Thymus (tissue), 11 donors: Measurements from ENCODE around the gene EXOC3. TPM values are rescaled to one million over a fixed set of nuclear protein-coding genes. Genes with fewer than 3 reads are reported as not detected.
"Not testable (repeated sequence)": the region's sequence is repeated elsewhere in the genome, so short reads cannot be mapped to it uniquely, and the experiment has no call there.

Experiments used
- DNase-seq, 9 donors: peaks; one replicate each; pipeline ENCODE4 v3.0.0-alpha.2; 2013; ENCODE audit warnings: low spot score in 9 of 9, low read depth in 6 of 9, missing footprints in 1 of 9
- H3K27ac ChIP-seq, 2 donors: one replicate each; pipeline ENCODE4 v1.5.1; 2013; ENCODE audit warnings: control low read depth in 1 of 2, low read depth in 1 of 2, low read length in 1 of 2, mild to moderate bottlenecking in 1 of 2, moderate library complexity in 1 of 2
- H3K27me3 ChIP-seq, 2 donors: one replicate each; pipeline ENCODE4 v1.5.1; 2013; ENCODE audit warnings: low read length in 1 of 2; ENCODE audit not compliant: control insufficient read depth in 2 of 2, insufficient read depth in 1 of 2
- H3K36me3 ChIP-seq, 2 donors: one replicate each; pipeline ENCODE4 v1.5.1; 2013; ENCODE audit warnings: low read length in 1 of 2, mild to moderate bottlenecking in 1 of 2, moderate library complexity in 1 of 2; ENCODE audit not compliant: control insufficient read depth in 2 of 2, insufficient read depth in 2 of 2
- H3K4me1 ChIP-seq, 2 donors: one replicate each; pipeline ENCODE4 v1.5.1; 2013; ENCODE audit warnings: low read length in 2 of 2; ENCODE audit not compliant: control insufficient read depth in 2 of 2, insufficient read depth in 2 of 2
- H3K4me3 ChIP-seq, 2 donors: one replicate each; pipeline ENCODE4 v1.5.1; 2013; ENCODE audit warnings: low read length in 2 of 2, control low read depth in 1 of 2, mild to moderate bottlenecking in 1 of 2
- H3K9me3 ChIP-seq, 2 donors: one replicate each; pipeline ENCODE4 v1.5.1; 2013; ENCODE audit warnings: low read length in 1 of 2, mild to moderate bottlenecking in 1 of 2; ENCODE audit not compliant: control insufficient read depth in 2 of 2, insufficient read depth in 1 of 2
- whole genome bisulfite sequencing: extraction: QIAGEN DNeasy Blood & Tissue Kit; methylation state at CpG from one replicate; pipeline ENCODE4 v1.1.7; 2013; 5-methylcytosine and 5-hydroxymethylcytosine counted together
- polyA plus RNA-seq: library from polyadenylated mRNA; stranded (reverse); fragments of 200-250 nt; gene quantifications from one replicate; pipeline ENCODE4 v1.2.3, GENCODE V29; 2013
- total RNA-seq: library from RNA; stranded (reverse); fragments of 120-200 nt; gene quantifications from one replicate; pipeline ENCODE4 v1.2.4, GENCODE V29; 2013
- donor health status: healthy.

EXOC3 gene
- total and polyA plus RNA-seq, 2 donors = 27.2 to 60.0 TPM

DNA sequence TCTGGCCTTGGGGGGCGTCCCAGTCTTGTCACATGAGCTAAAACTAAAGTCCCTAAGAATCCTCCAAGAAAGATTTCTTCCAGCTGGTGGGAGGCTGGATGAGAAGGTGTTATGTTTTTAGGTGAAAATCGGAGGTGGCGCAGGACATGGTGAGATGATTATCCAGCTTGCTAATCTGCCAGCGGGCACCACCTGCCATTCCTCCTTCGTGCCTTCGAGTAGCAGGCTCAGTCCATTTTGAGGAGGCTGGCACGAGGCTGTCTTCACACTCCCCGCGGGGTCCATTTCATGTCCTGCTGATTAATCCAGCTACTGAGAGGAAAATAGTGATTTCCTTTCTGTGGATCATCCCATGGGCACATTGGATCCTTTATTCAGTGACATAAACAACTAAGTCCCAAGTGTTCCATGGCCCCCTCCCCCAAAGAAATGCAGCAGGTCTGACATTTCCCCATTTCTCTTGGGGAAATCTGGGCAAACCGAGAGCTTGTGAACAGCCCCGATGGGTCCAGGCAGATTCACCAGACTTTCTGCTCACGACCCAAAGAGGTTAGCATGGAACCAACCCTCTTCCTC is 38.2 kb upstream of the EXOC3 start:
- no peak for DNase-seq

DNA sequence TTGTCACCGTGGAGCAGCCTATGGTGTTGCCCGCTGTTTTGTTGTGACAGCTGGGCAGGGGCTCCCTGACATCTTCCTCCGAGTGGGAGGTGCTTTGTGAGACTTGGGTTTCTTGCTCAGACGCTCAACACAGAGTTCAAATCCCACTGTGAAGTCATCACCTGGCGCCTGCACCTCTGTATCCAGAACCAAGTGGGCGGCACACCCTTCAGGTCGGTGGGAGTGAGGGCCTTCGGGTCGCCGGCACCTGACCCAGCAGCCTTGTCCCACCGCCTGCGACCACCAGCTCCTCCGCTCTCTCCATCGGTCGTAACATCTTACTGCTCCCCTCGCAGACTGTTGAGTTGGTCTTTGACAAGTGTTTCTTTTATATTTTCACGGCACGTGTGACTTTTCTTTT is 37.6 kb upstream of the EXOC3 start:
- no peak overlapping the region for H3K27ac ChIP-seq
- no peaks in the 10 kb centered on the region for H3K36me3 ChIP-seq
- H3K9me3 ChIP-seq = no peaks in the 10 kb centered on the region
- WGBS = 93% methylated on average over 18 of the region's 18 CpGs
- DNase-seq = no peak
- peaks cover 0 to 3% of the 10 kb centered on the region in 2 donors for H3K4me1 ChIP-seq
- H3K27me3 ChIP-seq = peaks cover 2 to 7% of the 10 kb centered on the region in 2 donors
- H3K4me3 ChIP-seq = no peak overlapping the region

More for the DNA sequence above, 38.2 kb upstream of the EXOC3 start:
- Histone ChIP-seq H3K27me3 (peaks cover 4 to 13% of the 10 kb centered on the region in 2 donors), H3K4me1 (peaks cover 3 to 9% of the 10 kb centered on the region in 2 donors), H3K9me3 (no peaks in the 10 kb centered on the region), H3K36me3 (no peaks in the 10 kb centered on the region), H3K27ac (no peak overlapping the region), H3K4me3 (no peak overlapping the region)
- 97% methylated on average over 12 of the region's 12 CpGs for WGBS

DNA sequence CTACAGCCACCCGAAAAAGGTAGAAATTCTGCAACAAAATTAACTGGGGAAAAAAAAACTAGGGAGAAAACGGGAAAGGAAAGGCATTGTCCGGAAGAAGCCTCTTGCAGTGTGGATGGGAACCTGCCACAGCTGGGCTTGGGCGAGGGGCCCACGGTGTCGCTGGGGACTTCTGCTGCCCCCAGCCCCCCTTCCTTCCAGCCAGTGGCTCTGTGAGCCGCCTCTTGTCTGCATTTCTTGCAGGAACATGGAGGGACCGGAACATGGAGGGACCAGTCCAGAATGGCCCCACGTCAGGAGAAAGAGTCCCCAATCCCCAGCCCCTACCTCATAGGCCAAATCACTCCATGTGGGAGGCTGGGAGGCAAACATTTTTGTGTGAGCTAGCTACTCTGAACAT is 36.9 kb upstream of the EXOC3 start:
- Histone ChIP-seq H3K27me3 (peaks cover 2 to 4% of the 10 kb centered on the region in 2 donors), H3K9me3 (no peaks in the 10 kb centered on the region), H3K4me3 (no peak overlapping the region), H3K27ac (no peak overlapping the region), H3K36me3 (no peaks in the 10 kb centered on the region), H3K4me1 (peaks cover 0 to 3% of the 10 kb centered on the region in 2 donors)
- no peak for DNase-seq
- 96% methylated on average over 9 of the region's 9 CpGs for WGBS

DNA sequence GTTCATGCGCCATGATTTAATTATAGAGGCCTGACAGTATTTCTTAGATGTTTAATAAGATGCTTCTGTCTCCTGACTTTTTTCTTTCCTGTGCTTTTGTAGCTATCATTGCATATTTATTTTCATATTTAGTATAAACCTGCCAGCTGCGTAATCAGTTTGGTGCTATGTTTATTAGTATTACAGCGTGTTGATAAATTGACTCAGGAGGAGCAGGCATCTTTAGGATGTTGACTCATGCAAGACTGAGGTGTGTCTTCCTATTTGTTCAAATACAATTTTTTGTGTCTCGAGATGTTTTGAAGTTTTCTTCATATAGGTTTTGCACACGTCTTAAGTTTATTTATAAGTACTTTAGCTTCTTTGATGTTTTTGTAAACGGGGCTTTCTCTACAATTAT is 35.9 kb upstream of the EXOC3 start:
- Histone ChIP-seq H3K27ac (no peak overlapping the region), H3K36me3 (no peaks in the 10 kb centered on the region), H3K4me1 (peaks cover 0 to 3% of the 10 kb centered on the region in 2 donors), H3K4me3 (no peak overlapping the region), H3K9me3 (no peaks in the 10 kb centered on the region), H3K27me3 (no peaks in the 10 kb centered on the region)
- no peak for DNase-seq
- 86% methylated on average over 6 of the region's 6 CpGs for WGBS

DNA sequence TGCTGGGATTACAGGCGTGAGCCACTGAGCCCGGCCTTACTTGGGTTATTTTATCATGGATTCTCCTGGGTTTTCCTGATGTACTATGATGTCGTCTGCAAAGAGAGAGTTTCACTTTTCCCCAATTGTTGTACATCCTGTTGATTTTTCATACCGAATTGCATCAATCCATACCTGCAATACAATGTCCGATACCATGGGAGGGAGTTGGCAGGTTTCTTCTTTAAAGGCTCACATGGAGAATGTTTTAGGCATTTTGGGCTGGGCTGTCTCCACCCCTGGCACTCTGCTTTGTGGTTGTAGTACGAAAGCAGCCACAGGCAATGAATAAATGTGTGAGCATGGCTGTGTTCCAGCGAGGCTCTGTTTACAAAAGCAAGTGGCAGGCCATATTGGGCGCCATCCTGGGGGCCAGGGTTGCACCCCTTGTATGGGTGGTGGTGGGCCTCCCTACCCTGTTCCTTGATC is 35.1 kb upstream of the EXOC3 start:
- no peak for DNase-seq

DNA sequence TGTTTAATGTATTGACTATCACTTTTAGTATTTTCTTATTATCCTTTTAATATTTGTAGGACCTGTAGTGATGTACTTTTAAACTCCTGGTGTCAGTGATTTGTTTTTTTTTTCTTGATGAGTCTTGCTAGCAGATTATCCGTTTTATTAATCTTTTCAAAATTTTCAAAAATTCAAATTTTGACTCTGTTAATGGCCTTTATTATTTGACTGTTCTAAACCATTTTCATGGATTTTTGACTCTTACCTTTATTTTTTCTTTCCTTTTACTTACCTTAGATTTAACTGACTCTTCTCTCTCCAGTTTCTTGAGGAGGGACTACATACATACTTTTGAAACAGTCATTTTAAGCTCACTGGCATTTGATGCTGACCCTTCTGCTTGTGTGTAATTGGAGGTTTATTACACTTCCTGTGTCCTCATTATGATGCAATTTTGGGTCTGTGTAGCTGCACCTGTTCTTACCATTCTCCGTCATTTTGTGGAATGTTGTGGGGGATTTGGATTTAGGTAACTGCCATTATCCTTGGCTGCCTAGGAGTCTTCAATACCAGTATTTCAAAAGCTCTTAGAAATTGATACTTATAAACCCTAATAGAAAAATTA is 32.0 kb upstream of the EXOC3 start:
- Histone ChIP-seq H3K36me3 (no peaks in the 10 kb centered on the region), H3K27me3 (no peaks in the 10 kb centered on the region), H3K4me1 (peaks cover 0 to 12% of the 10 kb centered on the region in 2 donors), H3K27ac (no peak overlapping the region), H3K9me3 (no peaks in the 10 kb centered on the region), H3K4me3 (no peak overlapping the region)
- WGBS = 94% methylated on average over 2 of the region's 2 CpGs
- DNase-seq = no peak

More for the DNA sequence above, 35.1 kb upstream of the EXOC3 start:
- H3K4me1 ChIP-seq = peaks cover 0 to 2% of the 10 kb centered on the region in 2 donors
- WGBS = 88% methylated on average over 8 of the region's 8 CpGs
- H3K27ac ChIP-seq = no peak overlapping the region
- H3K9me3 ChIP-seq = no peaks in the 10 kb centered on the region
- H3K27me3 ChIP-seq = no peaks in the 10 kb centered on the region
- H3K36me3 ChIP-seq = no peaks in the 10 kb centered on the region
- H3K4me3 ChIP-seq = no peak overlapping the region

DNA sequence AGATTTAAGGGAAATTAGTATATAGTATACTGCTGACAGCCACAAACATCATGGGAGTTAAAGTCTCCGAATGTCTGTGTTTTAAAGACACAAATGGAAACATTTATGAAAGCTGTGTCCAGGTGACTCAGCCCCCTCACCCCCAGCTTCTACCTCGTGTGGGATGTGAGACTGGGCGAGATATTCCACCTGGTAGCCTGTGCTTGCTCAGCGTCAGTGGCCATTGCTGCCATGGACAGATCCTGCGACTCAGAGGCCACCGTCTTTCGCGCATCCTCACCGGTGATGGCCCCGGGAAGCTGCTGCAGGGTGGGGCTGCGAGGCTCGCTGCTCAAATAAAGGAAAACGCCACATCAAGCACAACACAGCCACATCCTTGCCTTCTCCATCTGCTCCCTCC is 31.2 kb upstream of the EXOC3 start:
- Histone ChIP-seq H3K4me1 (peaks cover 0 to 18% of the 10 kb centered on the region in 2 donors), H3K27ac (no peak overlapping the region), H3K4me3 (no peak overlapping the region), H3K9me3 (no peaks in the 10 kb centered on the region), H3K36me3 (no peaks in the 10 kb centered on the region), H3K27me3 (no peaks in the 10 kb centered on the region)
- 95% methylated on average over 13 of the region's 13 CpGs for WGBS
- DNase-seq = no peak

DNA sequence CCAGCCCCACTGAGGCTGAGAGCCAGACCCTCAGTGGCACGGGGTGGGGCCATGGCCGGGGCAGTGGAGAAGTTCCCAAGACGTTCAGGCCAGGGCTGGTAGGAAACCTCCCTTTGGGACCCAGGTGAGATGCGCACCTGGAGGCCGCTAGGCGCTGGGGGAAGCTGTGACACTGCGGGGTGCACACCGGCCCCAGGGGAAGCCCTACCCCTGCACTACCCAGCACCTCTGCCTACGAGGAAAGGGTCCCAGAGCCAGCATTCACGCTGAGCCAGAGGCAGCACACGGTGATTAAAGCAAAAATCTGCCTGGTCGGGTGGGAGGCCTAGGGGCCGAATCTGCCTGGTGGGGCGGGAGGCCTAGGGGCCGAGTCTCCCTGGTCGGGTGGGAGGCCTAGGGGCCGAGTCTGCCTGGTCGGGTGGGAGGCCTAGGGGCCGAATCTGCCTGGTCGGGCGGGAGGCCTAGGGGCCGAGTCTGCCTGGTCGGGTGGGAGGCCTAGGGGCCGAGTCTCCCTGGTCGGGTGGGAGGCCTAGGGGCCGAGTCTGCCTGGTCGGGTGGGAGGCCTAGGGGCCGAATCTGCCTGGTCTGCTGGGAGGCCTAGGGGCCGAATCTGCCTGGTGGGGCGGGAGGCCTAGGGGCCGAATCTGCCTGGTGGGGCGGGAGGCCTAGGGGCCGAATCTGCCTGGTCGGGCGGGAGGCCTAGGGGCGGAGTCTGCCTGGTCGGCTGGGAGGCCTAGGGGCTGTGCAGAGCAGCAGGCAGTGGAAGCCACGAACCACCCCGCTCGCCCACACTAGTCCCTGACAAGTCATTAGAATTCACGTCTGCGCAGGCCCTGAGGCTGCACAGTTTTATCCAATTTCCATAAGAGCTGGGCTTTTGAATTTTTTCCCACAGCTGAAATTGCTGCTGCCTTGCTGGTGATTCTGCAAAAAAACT is 27.7 kb upstream of the EXOC3 start:
- WGBS = 90% methylated on average over 42 of the region's 42 CpGs
- DNase-seq, H3K9me3 ChIP-seq, H3K36me3 ChIP-seq, H3K27ac ChIP-seq, H3K27me3 ChIP-seq, H3K4me3 ChIP-seq: not testable (repeated sequence)
- peaks cover 0 to 18% of the 10 kb centered on the region in 2 donors for H3K4me1 ChIP-seq
